Endothelial cell of umbilical vein (primary cell): ENCODE data around the gene PXN. TPM values are rescaled to one million over a fixed set of nuclear protein-coding genes. Genes with fewer than 3 reads are reported as not detected.

ENCODE experiments used
- BruUV-seq: library from RNA; stranded (reverse); fragments of 400-500 nt; replicated peaks from 2 replicates; lab custom pipeline; 2021; lab: Mats Ljungman, UMichigan
- CTCF ChIA-PET: fragments of 300-600, 350-600 bp; sonication (Branson Sonifier 250); formaldehyde crosslinking; loops from one replicate; lab custom pipeline; 2021; ENCODE audit warnings: antibody characterized with exemption, inconsistent platforms; lab: Charles Lee
- POLR2A ChIA-PET: fragments of 300-600, 350-600 bp; sonication (Branson Sonifier 250); formaldehyde crosslinking; loops from one replicate; lab custom pipeline; 2021; ENCODE audit warnings: antibody characterized with exemption, inconsistent platforms; lab: Charles Lee
- DNase-seq: peaks from one replicate; pipeline ENCODE4 v3.0.0-alpha.2; 2011; ENCODE audit warnings: low read depth, low spot score
- FAIRE-seq: peaks from 2 replicates; lab custom pipeline; 2011; peaks lifted over from hg19 to GRCh38; lab: Jason Lieb, UNC
- H2AFZ ChIP-seq: 2 replicates; pipeline ENCODE4 v1.6.0; 2012; ENCODE audit warnings: low read depth, low read length, control low read depth, inconsistent platforms
- H3K27ac ChIP-seq: 2 replicates; pipeline ENCODE4 v1.5.1; 2011; ENCODE audit warnings: low read depth, mild to moderate bottlenecking, control low read depth, low read length, moderate library complexity; ENCODE audit not compliant: insufficient read depth
- H3K27me3 ChIP-seq, 2 experiments: 2 replicates each; pipeline versions ENCODE4 v1.6.0 to v1.6.1; 2011; ENCODE audit warnings: low read length in 2 of 2, mixed read lengths in 1 of 2; ENCODE audit not compliant: control insufficient read depth in 2 of 2, insufficient read depth in 2 of 2
- H3K36me3 ChIP-seq, 2 experiments: 2 replicates in 1 of 2; 3 replicates in 1 of 2; pipeline ENCODE4 v1.5.1; 2011; ENCODE audit warnings: low read length in 2 of 2, mild to moderate bottlenecking in 1 of 2, moderate library complexity in 1 of 2; ENCODE audit not compliant: control insufficient read depth in 2 of 2, insufficient read depth in 2 of 2; ENCODE audit errors: extremely low read depth in 1 of 2
- H3K4me1 ChIP-seq: 3 replicates; pipeline ENCODE4 v1.5.1; 2011; ENCODE audit warnings: mild to moderate bottlenecking, low read length; ENCODE audit not compliant: control insufficient read depth, insufficient read depth; ENCODE audit errors: extremely low read depth
- H3K4me2 ChIP-seq: 2 replicates; pipeline ENCODE4 v1.6.1; 2011; ENCODE audit warnings: low read length, control low read depth, mixed read lengths; ENCODE audit not compliant: insufficient read depth
- H3K4me3 ChIP-seq, 3 experiments: fragments of 200-600 bp in 1 of 3; sonication (generic), shearing (Covaris generic) in 1 of 3; replicated peaks in 1 of 3; 2 replicates each; pipeline ENCODE4 v1.5.1; 2011 to 2016; ENCODE audit warnings: control low read depth in 3 of 3, low read length in 3 of 3, mild to moderate bottlenecking in 2 of 3, inconsistent platforms in 1 of 3, low read depth in 1 of 3, moderate library complexity in 1 of 3; ENCODE audit not compliant: insufficient read depth in 1 of 3
- H3K79me2 ChIP-seq: 2 replicates; pipeline ENCODE4 v1.6.0; 2012; ENCODE audit warnings: low read length, inconsistent platforms; ENCODE audit not compliant: control insufficient read depth, insufficient read depth
- H3K9ac ChIP-seq: replicated peaks from 2 replicates; pipeline ENCODE3; 2011; ENCODE audit warnings: low read length, control low read depth; ENCODE audit not compliant: insufficient read depth; ENCODE audit errors: extremely low read depth
- H3K9me1 ChIP-seq: replicated peaks from 3 replicates; pipeline ENCODE4 v1.6.0; 2011; ENCODE audit warnings: mild to moderate bottlenecking, low read length; ENCODE audit not compliant: control insufficient read depth, insufficient read depth; ENCODE audit errors: extremely low read depth
- H3K9me3 ChIP-seq: replicated peaks from 2 replicates; pipeline ENCODE4 v1.5.1; 2012; ENCODE audit warnings: low read length, inconsistent platforms; ENCODE audit not compliant: control insufficient read depth, insufficient read depth
- H4K20me1 ChIP-seq: replicated peaks from 2 replicates; pipeline ENCODE3; 2011; ENCODE audit warnings: mild to moderate bottlenecking, low read length; ENCODE audit not compliant: control insufficient read depth, insufficient read depth; ENCODE audit errors: extremely low read depth
- FOS ChIP-seq: IDR thresholded peaks from 2 replicates; pipeline ENCODE4 v1.6.1; 2011; ENCODE audit warnings: mild to moderate bottlenecking, low read length, moderate library complexity, borderline replicate concordance; ENCODE audit not compliant: insufficient read depth
- GATA2 ChIP-seq: IDR thresholded peaks from 2 replicates; pipeline ENCODE4 v1.7.0; 2011; ENCODE audit warnings: low read depth, mild to moderate bottlenecking, moderate library complexity, mixed read lengths, low read length; ENCODE audit not compliant: insufficient read length, insufficient read depth
- JUN ChIP-seq: IDR thresholded peaks from 2 replicates; pipeline ENCODE4 v1.6.1; 2011; ENCODE audit warnings: borderline replicate concordance, low read depth; ENCODE audit not compliant: insufficient read length, insufficient read depth
- MAX ChIP-seq: IDR thresholded peaks from 2 replicates; pipeline ENCODE4 v1.6.1; 2011; ENCODE audit not compliant: insufficient read depth, insufficient read length
- POLR2A ChIP-seq: IDR thresholded peaks from 2 replicates; pipeline ENCODE4 v1.6.1; 2012; ENCODE audit warnings: low read depth, mild to moderate bottlenecking, control low read depth, low read length
- POLR2AphosphoS5 ChIP-seq: IDR thresholded peaks from 2 replicates; pipeline ENCODE4 v1.6.1; 2012; ENCODE audit warnings: low read depth, mild to moderate bottlenecking, control low read depth, low read length, moderate library complexity; ENCODE audit not compliant: insufficient read depth
- dilution Hi-C: fragments of 300-500 bp; cut with MboI; formaldehyde crosslinking; loops from one replicate; pipeline ENCODE4 v1.15.0; 2019; ENCODE audit warnings: low sequenced_read_pairs; ENCODE audit not compliant: extremely low pct_ligation_motif_present
- intact Hi-C: fragments of 100-400 bp; cut with micrococcal nuclease; formaldehyde crosslinking; loops from one replicate; pipeline ENCODE4 v1.10.0; 2022
- polyA plus RNA-seq, 4 experiments: library from polyadenylated mRNA; depleted of rRNA in 3 of 4; stranded (reverse) in 3 of 4; unstranded in 1 of 4; fragments of >200 nt; gene quantifications; 2 replicates each; pipeline versions ENCODE4 v1.2.1 to v1.2.3, GENCODE V29; 2011 to 2012; ENCODE audit warnings: missing spikeins in 1 of 4
- total RNA-seq: library from RNA; stranded (reverse); gene quantifications from 2 replicates; pipeline ENCODE4 v1.2.3, GENCODE V29; 2021

Gene PXN
- total and polyA plus RNA-seq, 2 donors (not counting 3 experiments of a cell fraction or from before 2014, with no cell fraction given), result 132 to 258 TPM

GRCh38 chr12:120260607-120261006 lies 4.9 kb downstream of the PXN start:
- no peak overlapping the region for H3K4me2 ChIP-seq
- no peaks in the 10 kb centered on the region for H3K9me1 ChIP-seq
- dilution Hi-C loops (no loop called here), intact Hi-C loops (no loop called here)
- BruUV-seq, result no TSS peak
- H3K27ac ChIP-seq, result no peak overlapping the region
- no peak overlapping the region for H3K4me3 ChIP-seq
- H3K9ac ChIP-seq, result no peak overlapping the region
- no peak for DNase-seq
- TF ChIP-seq MAX (no peak), GATA2 (no peak), POLR2A (no peak), POLR2AphosphoS5 (no peak), JUN (no peak), FOS (no peak)
- H4K20me1 ChIP-seq, result no peaks in the 10 kb centered on the region
- H3K36me3 ChIP-seq, result peaks cover 0 to 4% of the 10 kb centered on the region in 2 experiments
- POLR2A ChIA-PET, result interaction anchor here (7.7 to 8.9 kb wide), 2 partner anchors 32 to 60 kb away, joined by 76 to 88 read pairs; partner anchors contain the start of gene RPLP0
- H3K9me3 ChIP-seq, result no peaks in the 10 kb centered on the region
- no peak for FAIRE-seq
- H2AFZ ChIP-seq, result no peak overlapping the region
- peaks cover 91% of the 10 kb centered on the region for H3K79me2 ChIP-seq
- H3K4me1 ChIP-seq, result peaks cover 73% of the 10 kb centered on the region
- no peaks in the 10 kb centered on the region for H3K27me3 ChIP-seq
- CTCF ChIA-PET, result interaction anchor here (27.7 to 33.5 kb wide), 2 partner anchors 14 to 33 kb away, joined by 906 to 1402 read pairs; no protein-coding TSS in a partner anchor

GRCh38 chr12:120259418-120260202 lies 5.9 kb downstream of the PXN start:
- no peak for DNase-seq
- Histone ChIP-seq H3K27ac (peak overlapping the region; percentile 14), H3K9me1 (no peaks in the 10 kb centered on the region), H3K36me3 (peaks cover 0 to 4% of the 10 kb centered on the region in 2 experiments), H4K20me1 (no peaks in the 10 kb centered on the region), H3K4me1 (peaks cover 80% of the 10 kb centered on the region), H3K4me3 (no peak overlapping the region), H2AFZ (no peak overlapping the region), H3K27me3 (no peaks in the 10 kb centered on the region), H3K9me3 (no peaks in the 10 kb centered on the region), H3K4me2 (no peak overlapping the region), H3K9ac (no peak overlapping the region), H3K79me2 (peaks cover 89% of the 10 kb centered on the region)
- TF ChIP-seq POLR2A, result no peak
- POLR2A ChIA-PET, result no interaction called here
- intact Hi-C loops (no loop called here), dilution Hi-C loops (no loop called here)
- CTCF ChIA-PET, result interaction anchor here (27.7 to 33.5 kb wide), 2 partner anchors 13 to 32 kb away, joined by 906 to 1402 read pairs; no protein-coding TSS in a partner anchor
- no peak for FAIRE-seq
- no TSS peak for BruUV-seq
